ENCODE data around the gene DDX25.

Gene DDX25

GRCh38 chr11:125873881-125874555, 30.3 kb upstream of the DDX25 start:
- CTCF ChIA-PET, result interaction anchor here (0.6 kb wide), 1 partner anchor 304 kb away, joined by 3 read pairs; no protein-coding TSS in a partner anchor
- DNase-seq (ENCODE audit: extremely low spot score), result no peak
- no peak for TF ChIP-seq CTCF (IDR thresholded peaks at IDR 0.05; ENCODE audit: control extremely low read depth, extremely low read depth, low read depth, missing control alignments)
- POLR2A ChIA-PET, result no interaction called here

DNA sequence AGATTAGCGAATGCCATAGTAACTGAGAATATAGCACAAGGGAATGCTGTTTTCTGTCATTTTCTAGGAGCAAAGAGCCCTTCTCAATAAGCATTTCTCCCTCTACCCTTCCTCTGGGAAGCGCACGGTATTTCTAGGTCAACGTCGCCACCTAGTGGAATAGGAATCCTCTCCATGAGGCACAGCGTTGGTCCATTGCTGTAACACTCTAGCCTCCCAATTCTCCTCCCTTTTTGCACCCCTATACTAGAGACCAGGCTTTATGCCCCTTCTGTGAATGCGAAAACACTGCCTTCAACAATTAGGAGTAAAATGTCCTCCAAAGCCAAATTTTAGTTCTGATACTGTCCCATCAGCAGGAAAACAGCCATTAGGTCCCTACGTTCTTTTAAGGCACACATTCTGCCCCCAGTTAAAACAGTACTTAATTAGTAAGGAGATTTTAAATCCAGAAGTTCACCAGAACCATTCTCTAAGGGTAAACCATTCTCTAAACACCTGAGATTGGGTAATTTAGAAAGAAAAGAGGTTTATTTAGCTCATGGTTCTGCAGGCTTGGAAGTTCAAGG, 29.7 kb upstream of the DDX25 start:
- peak; percentile 46 for DNase-seq (ENCODE audit: extremely low spot score)
- CTCF ChIA-PET, result interaction anchor here (0.6 to 1.7 kb wide), 9 partner anchors 11 to 451 kb away, joined by 3 to 4 read pairs (median 3); partner anchors contain the start of genes EI24, HYLS1 and PUS3
- POLR2A ChIA-PET, result no interaction called here
- peak; percentile 86 for TF ChIP-seq CTCF (IDR thresholded peaks at IDR 0.05; ENCODE audit: control extremely low read depth, extremely low read depth, low read depth, missing control alignments)

- CTCF ChIA-PET, result no interaction called here
- POLR2A ChIA-PET, result interaction anchor here (0.6 kb wide), 1 partner anchor 442 kb away, joined by 6 read pairs; no protein-coding TSS in a partner anchor
- no peak for TF ChIP-seq CTCF (IDR thresholded peaks at IDR 0.05; ENCODE audit: control extremely low read depth, extremely low read depth, low read depth, missing control alignments)
- no peak for DNase-seq (ENCODE audit: extremely low spot score)
These were observed 23.0 kb upstream of the DDX25 start for GRCh38 chr11:125881291-125881690.

DNA sequence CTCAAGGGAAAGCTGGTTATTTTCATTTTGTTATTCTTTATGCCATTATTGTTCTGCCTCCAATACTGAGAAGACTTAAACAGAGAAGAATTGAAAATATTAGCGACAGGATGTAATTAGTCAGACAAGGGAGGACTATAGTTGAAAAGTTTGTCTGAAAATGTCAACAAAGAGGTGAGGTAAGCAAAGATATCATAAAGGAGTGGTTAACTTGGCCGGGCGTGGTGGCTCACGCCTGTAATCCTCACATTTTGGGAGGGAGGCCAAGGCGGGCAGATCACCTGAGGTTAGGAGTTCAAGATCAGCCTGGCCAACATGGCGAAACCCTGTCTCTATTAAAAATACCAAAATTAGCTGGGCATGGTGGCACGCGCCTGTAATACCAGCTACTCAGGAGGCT, 20.9 kb upstream of the DDX25 start:
- DNase-seq (ENCODE audit: extremely low spot score), result no peak
- ChIA-PET CTCF (no interaction called here), POLR2A (no interaction called here)
- no peak for TF ChIP-seq CTCF (IDR thresholded peaks at IDR 0.05; ENCODE audit: control extremely low read depth, extremely low read depth, low read depth, missing control alignments)

- POLR2A ChIA-PET, result interaction anchor here (0.6 to 0.7 kb wide), 3 partner anchors 236 to 704 kb away, joined by 3 to 4 read pairs (median 4); no protein-coding TSS in a partner anchor
- peak; percentile 27 for DNase-seq (ENCODE audit: extremely low spot score)
- CTCF ChIA-PET, result interaction anchor here (1.0 to 2.8 kb wide), 7 partner anchors 9 to 174 kb away, joined by 3 to 11 read pairs (median 5); partner anchors contain the start of gene PUS3
- no peak for TF ChIP-seq CTCF (IDR thresholded peaks at IDR 0.05; ENCODE audit: control extremely low read depth, extremely low read depth, low read depth, missing control alignments)
These were observed 17.3 kb upstream of the DDX25 start for GRCh38 chr11:125886997-125887372.

- peak; percentile 93 for DNase-seq (ENCODE audit: extremely low spot score)
- TF ChIP-seq CTCF (IDR thresholded peaks at IDR 0.05; ENCODE audit: control extremely low read depth, extremely low read depth, low read depth, missing control alignments), result peak; percentile 40
- ChIA-PET POLR2A (interaction anchor here (0.6 to 0.7 kb wide), 3 partner anchors 16 to 705 kb away, joined by 3 to 4 read pairs (median 3); partner anchors contain the start of gene PUS3), CTCF (interaction anchor here (0.7 to 2.8 kb wide), 11 partner anchors 8 to 306 kb away, joined by 3 to 11 read pairs (median 4); partner anchors contain the start of gene PUS3)
These were observed 16.7 kb upstream of the DDX25 start, which contains the start of gene HYLS1 for GRCh38 chr11:125887373-125888324. Gene HYLS1 (plus strand): TSS chr11:125887668. CDS start chr11:125899369, 11,701 bp downstream.
